HL-60 (cell line): ENCODE measurements around the gene TTLL7.

Experiments
- DNase-seq, 2 experiments: peaks; one replicate each; pipeline ENCODE4 v3.0.0-alpha.2; 2010 to 2020; ENCODE audit warnings: low read depth in 1 of 2, low spot score in 1 of 2
- H3K27ac ChIP-seq: fragments of 250-450 bp; sonication (Bioruptor Pico); replicated peaks from 2 replicates; pipeline ENCODE4 v1.5.1; 2020; ENCODE audit warnings: mild to moderate bottlenecking, moderate library complexity
- H3K27me3 ChIP-seq: fragments of 250-450 bp; sonication (Bioruptor Pico); 2 replicates; pipeline ENCODE4 v1.5.1; 2021; ENCODE audit warnings: mild to moderate bottlenecking, moderate library complexity; ENCODE audit not compliant: insufficient read depth, poor library complexity, severe bottlenecking
- H3K4me3 ChIP-seq: replicated peaks from 2 replicates; pipeline ENCODE4 v1.5.1; 2011; ENCODE audit warnings: mild to moderate bottlenecking, control low read depth, low read length; ENCODE audit not compliant: insufficient read depth
- GABPA ChIP-seq: IDR thresholded peaks from 2 replicates; pipeline ENCODE4 v1.6.1; 2012; ENCODE audit warnings: low read depth
- POLR2AphosphoS5 ChIP-seq: IDR thresholded peaks from 2 replicates; pipeline ENCODE4 v1.6.1; 2012; ENCODE audit warnings: low read depth
- SPI1 ChIP-seq: IDR thresholded peaks from 2 replicates; pipeline ENCODE4 v1.6.1; 2012; ENCODE audit warnings: low read depth, mild to moderate bottlenecking, borderline replicate concordance
- TF ChIP-seq, protein P1 (sequence below): IDR thresholded peaks from one replicate; pipeline ENCODE4 v1.5.1; 2011; ENCODE audit warnings: low read length, control low read depth, inconsistent platforms; ENCODE audit not compliant: insufficient read depth
- TF ChIP-seq, protein P2 (sequence below): IDR thresholded peaks from 2 replicates; pipeline ENCODE4 v1.6.1; 2012; ENCODE audit warnings: low read depth; ENCODE audit not compliant: insufficient replicate concordance

Gene TTLL7

DNA sequence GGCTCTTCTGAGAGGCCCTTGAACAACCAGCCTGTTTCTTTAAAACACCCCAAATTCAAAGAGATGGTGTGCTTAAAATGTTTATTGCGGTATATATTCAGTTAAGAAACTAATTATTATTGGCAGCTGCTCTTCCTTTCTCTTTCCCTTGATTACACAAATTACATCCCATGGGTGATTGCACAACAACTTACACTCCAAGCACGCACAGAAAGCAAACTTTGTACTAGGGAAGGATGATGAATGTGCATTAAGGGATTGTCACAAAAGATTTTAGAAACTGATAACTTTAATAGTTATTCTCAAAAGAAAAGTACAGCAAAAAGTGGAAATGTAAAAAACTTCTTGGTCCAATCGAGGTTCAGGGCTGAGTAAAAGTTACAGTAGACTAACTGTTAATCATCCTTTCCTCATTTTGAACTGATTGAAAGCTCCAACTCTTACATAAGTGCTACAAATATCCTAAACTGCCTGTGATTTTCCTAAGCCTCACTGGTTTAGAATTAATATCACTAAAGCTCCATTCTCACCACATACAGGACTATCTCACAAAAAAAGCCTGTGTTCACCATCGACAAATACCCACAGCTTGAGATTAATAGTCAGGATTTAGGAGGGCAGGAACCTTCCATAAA is 153.4 kb downstream of the TTLL7 start:
- H3K27me3 ChIP-seq: no peaks in the 10 kb centered on the region
- no peak overlapping the region for H3K4me3 ChIP-seq
- TF ChIP-seq, protein P1, sequence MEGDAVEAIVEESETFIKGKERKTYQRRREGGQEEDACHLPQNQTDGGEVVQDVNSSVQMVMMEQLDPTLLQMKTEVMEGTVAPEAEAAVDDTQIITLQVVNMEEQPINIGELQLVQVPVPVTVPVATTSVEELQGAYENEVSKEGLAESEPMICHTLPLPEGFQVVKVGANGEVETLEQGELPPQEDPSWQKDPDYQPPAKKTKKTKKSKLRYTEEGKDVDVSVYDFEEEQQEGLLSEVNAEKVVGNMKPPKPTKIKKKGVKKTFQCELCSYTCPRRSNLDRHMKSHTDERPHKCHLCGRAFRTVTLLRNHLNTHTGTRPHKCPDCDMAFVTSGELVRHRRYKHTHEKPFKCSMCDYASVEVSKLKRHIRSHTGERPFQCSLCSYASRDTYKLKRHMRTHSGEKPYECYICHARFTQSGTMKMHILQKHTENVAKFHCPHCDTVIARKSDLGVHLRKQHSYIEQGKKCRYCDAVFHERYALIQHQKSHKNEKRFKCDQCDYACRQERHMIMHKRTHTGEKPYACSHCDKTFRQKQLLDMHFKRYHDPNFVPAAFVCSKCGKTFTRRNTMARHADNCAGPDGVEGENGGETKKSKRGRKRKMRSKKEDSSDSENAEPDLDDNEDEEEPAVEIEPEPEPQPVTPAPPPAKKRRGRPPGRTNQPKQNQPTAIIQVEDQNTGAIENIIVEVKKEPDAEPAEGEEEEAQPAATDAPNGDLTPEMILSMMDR: no peak
- no peak for TF ChIP-seq SPI1
- H3K27ac ChIP-seq: no peak overlapping the region
- DNase-seq: no peak

DNA sequence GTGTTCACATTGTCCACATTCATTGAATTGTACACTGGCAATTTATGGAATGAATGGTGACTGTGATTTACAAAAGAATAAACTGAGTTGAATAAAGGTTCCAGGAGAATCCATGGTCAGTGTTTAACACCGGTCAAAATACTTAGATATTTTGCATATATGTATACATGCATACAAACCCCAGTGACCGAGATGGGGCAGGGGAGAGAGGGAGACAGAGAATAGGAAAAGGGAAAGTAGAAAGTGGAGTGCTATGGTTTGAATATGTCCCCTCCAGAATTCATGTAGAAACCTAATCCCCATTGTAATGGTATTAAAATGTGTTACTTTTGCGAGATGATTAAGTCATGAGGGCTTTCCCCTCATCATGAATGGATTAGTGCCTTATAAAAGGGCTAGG is 154.4 kb downstream of the TTLL7 start:
- Histone ChIP-seq H3K27ac (no peak overlapping the region), H3K27me3 (no peaks in the 10 kb centered on the region), H3K4me3 (no peak overlapping the region)
- TF ChIP-seq POLR2AphosphoS5: no peak
- TF ChIP-seq, protein P2, sequence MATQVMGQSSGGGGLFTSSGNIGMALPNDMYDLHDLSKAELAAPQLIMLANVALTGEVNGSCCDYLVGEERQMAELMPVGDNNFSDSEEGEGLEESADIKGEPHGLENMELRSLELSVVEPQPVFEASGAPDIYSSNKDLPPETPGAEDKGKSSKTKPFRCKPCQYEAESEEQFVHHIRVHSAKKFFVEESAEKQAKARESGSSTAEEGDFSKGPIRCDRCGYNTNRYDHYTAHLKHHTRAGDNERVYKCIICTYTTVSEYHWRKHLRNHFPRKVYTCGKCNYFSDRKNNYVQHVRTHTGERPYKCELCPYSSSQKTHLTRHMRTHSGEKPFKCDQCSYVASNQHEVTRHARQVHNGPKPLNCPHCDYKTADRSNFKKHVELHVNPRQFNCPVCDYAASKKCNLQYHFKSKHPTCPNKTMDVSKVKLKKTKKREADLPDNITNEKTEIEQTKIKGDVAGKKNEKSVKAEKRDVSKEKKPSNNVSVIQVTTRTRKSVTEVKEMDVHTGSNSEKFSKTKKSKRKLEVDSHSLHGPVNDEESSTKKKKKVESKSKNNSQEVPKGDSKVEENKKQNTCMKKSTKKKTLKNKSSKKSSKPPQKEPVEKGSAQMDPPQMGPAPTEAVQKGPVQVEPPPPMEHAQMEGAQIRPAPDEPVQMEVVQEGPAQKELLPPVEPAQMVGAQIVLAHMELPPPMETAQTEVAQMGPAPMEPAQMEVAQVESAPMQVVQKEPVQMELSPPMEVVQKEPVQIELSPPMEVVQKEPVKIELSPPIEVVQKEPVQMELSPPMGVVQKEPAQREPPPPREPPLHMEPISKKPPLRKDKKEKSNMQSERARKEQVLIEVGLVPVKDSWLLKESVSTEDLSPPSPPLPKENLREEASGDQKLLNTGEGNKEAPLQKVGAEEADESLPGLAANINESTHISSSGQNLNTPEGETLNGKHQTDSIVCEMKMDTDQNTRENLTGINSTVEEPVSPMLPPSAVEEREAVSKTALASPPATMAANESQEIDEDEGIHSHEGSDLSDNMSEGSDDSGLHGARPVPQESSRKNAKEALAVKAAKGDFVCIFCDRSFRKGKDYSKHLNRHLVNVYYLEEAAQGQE: no peak
- TF ChIP-seq, protein P1: no peak
- no peak for TF ChIP-seq SPI1
- TF ChIP-seq GABPA: no peak
- no peak for DNase-seq

DNA sequence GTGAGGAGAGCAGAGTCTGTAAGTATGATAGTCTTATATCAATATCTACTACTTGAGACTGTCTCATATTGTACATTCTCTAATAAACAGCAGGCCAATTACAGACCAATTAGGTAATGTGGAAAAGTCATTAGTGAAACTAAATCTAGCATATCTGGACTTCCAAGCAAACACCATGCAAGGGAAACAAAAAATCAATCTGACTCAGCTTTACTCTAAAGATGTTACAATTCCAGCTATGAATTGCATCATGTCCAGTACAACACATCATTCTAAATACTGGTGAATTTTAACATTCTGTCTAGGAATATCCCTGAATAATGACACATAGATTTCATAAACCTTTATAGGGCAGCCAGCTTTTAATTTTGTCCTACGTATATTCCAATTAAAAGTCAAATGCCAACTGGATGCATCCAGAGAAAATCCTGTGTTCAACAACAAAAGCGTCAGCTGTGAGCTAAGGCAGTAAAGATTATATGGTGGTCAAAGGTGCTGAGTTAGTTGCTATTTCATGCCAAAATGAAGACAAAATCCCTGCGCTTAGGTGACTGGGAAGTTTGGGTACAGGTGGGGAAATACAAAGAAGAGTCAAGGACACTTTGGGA is 159.3 kb downstream of the TTLL7 start:
- Histone ChIP-seq H3K27me3 (no peaks in the 10 kb centered on the region), H3K4me3 (no peak overlapping the region), H3K27ac (no peak overlapping the region)
- no peak for DNase-seq
- no peak for TF ChIP-seq POLR2AphosphoS5
- TF ChIP-seq, protein P1: no peak
- TF ChIP-seq SPI1: no peak
- TF ChIP-seq, protein P2: no peak

DNA sequence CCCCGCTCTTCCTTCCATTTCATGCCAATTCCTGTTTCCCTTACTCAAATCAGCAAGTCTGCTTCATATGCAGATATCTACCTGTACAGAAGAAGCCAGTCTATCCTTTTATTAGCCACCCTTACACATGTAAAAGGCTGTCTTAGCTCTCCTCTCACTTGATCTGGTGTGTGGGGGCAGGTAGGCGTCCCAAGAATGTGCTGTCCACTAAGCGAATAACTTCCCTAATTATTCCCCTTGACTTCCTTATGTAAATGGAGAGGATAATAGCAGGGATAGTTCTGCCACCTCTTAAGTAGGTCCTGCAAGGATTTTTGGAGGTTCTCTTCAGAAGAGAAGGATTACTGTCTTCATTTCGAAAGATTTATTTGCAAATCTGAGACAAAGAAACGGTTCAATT is 160.4 kb downstream of the TTLL7 start:
- DNase-seq: no peak
- no peaks in the 10 kb centered on the region for H3K27me3 ChIP-seq
- no peak overlapping the region for H3K27ac ChIP-seq
- H3K4me3 ChIP-seq: no peak overlapping the region
- TF ChIP-seq GABPA: no peak
